ENCODE data around the gene SKI.
A peak's percentile ranks its signal among the peaks of the same experiment; 100 is the strongest.

SKI gene

GRCh38 chr1:2313651-2314261 lies 85.6 kb downstream of the SKI start:
- Mint-ChIP-seq H3K36me3 (ENCODE audit: low read depth) (no peaks in the 10 kb centered on the region), H3K4me1 (peaks cover 28% of the 10 kb centered on the region), H3K9me3 (no peaks in the 10 kb centered on the region), H3K4me3 (no peak overlapping the region), H3K27me3 (ENCODE audit: low read depth, poor library complexity) (no peaks in the 10 kb centered on the region), H3K27ac (no peak overlapping the region)
- TF ChIP-seq CTCF (IDR thresholded peaks at IDR 0.05): no peak
- DNase-seq: no peak

- no peak overlapping the region for H3K27ac Mint-ChIP-seq
- H3K9me3 Mint-ChIP-seq: no peaks in the 10 kb centered on the region
- no peak for TF ChIP-seq CTCF (IDR thresholded peaks at IDR 0.05)
- H3K4me1 Mint-ChIP-seq: peaks cover 33% of the 10 kb centered on the region
- H3K27me3 Mint-ChIP-seq (ENCODE audit: low read depth, poor library complexity): peaks cover 3% of the 10 kb centered on the region
- no peaks in the 10 kb centered on the region for H3K36me3 Mint-ChIP-seq (ENCODE audit: low read depth)
- no peak overlapping the region for H3K4me3 Mint-ChIP-seq
- DNase-seq: peak; percentile 80
These were observed 86.2 kb downstream of the SKI start for GRCh38 chr1:2314273-2314802.

GRCh38 chr1:2314803-2315673 lies 86.9 kb downstream of the SKI start:
- no peaks in the 10 kb centered on the region for H3K9me3 Mint-ChIP-seq
- DNase-seq: peak; percentile 77
- peak overlapping the region; percentile 23 for H3K4me3 Mint-ChIP-seq
- TF ChIP-seq CTCF (IDR thresholded peaks at IDR 0.05): peak; percentile 93
- H3K27me3 Mint-ChIP-seq (ENCODE audit: low read depth, poor library complexity): peaks cover 4% of the 10 kb centered on the region
- peak overlapping the region; percentile 79 for H3K27ac Mint-ChIP-seq
- H3K4me1 Mint-ChIP-seq: peaks cover 32% of the 10 kb centered on the region
- no peaks in the 10 kb centered on the region for H3K36me3 Mint-ChIP-seq (ENCODE audit: low read depth)

GRCh38 chr1:2315674-2316450 lies 87.7 kb downstream of the SKI start:
- Mint-ChIP-seq H3K27ac (peak overlapping the region; percentile 79), H3K4me1 (peaks cover 30% of the 10 kb centered on the region), H3K9me3 (no peaks in the 10 kb centered on the region), H3K4me3 (peak overlapping the region; percentile 23), H3K36me3 (ENCODE audit: low read depth) (no peaks in the 10 kb centered on the region), H3K27me3 (ENCODE audit: low read depth, poor library complexity) (peaks cover 6% of the 10 kb centered on the region)
- no peak for DNase-seq
- no peak for TF ChIP-seq CTCF (IDR thresholded peaks at IDR 0.05)

- Mint-ChIP-seq H3K36me3 (ENCODE audit: low read depth) (no peaks in the 10 kb centered on the region), H3K4me3 (no peak overlapping the region), H3K9me3 (no peaks in the 10 kb centered on the region), H3K4me1 (peaks cover 31% of the 10 kb centered on the region), H3K27ac (peak overlapping the region; percentile 77), H3K27me3 (ENCODE audit: low read depth, poor library complexity) (peaks cover 6% of the 10 kb centered on the region)
- no peak for TF ChIP-seq CTCF (IDR thresholded peaks at IDR 0.05)
- no peak for DNase-seq
These were observed 88.4 kb downstream of the SKI start for GRCh38 chr1:2316451-2316961.

Data from nephron progenitor cell (in vitro differentiated cells).